Measurements from ENCODE around the gene AFF1. TPM values are rescaled to one million over a fixed set of nuclear protein-coding genes. Genes with fewer than 3 reads are reported as not detected.

AFF1 gene
- total RNA-seq, 3 donors from 2014 or later (not counting 1 experiment from before 2014, with no cell fraction given) = 87.9 to 93.4 (median 91.7) TPM

DNA sequence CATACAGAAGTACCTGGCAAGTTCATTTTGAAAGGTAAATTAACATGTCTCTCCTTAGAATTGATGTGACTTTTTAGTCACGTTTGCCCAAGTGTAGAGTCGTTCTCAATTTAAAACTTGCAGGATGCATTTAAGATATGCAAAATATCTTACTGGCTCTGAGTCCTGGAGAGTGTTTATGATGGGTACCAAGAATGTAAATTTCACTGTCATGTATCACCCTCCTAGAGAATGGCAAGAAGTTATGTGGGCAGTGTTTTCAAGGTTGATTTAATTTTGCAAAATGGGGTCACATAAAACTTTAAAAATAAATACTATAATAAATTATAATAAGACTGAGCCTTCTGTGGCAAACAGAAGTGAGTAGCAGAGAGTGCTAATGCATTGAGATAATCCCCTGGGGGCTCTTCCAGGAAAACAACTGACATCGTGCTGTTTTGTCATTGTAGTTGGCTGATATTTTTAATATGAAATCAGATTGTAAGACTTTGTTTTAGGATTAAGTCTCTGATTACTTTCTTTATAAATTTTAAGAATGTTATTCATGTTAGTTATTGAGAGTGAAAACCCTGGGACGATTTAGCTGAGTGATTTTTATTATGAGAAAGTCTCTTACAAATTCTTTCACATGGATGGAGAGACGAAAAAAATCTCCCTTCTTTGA lies 103.0 kb downstream of the AFF1 start:
- no peaks in the 10 kb centered on the region for H3K9me3 Mint-ChIP-seq
- no peaks in the 10 kb centered on the region for H3K9me3 ChIP-seq (ENCODE audit: control insufficient read depth, insufficient read depth, low read length)
- TF ChIP-seq, protein P1, sequence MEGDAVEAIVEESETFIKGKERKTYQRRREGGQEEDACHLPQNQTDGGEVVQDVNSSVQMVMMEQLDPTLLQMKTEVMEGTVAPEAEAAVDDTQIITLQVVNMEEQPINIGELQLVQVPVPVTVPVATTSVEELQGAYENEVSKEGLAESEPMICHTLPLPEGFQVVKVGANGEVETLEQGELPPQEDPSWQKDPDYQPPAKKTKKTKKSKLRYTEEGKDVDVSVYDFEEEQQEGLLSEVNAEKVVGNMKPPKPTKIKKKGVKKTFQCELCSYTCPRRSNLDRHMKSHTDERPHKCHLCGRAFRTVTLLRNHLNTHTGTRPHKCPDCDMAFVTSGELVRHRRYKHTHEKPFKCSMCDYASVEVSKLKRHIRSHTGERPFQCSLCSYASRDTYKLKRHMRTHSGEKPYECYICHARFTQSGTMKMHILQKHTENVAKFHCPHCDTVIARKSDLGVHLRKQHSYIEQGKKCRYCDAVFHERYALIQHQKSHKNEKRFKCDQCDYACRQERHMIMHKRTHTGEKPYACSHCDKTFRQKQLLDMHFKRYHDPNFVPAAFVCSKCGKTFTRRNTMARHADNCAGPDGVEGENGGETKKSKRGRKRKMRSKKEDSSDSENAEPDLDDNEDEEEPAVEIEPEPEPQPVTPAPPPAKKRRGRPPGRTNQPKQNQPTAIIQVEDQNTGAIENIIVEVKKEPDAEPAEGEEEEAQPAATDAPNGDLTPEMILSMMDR (IDR thresholded peaks at IDR 0.05) = no peak
- H3K36me3 Mint-ChIP-seq = no peaks in the 10 kb centered on the region
- no peak overlapping the region for H3K4me3 Mint-ChIP-seq
- no peak overlapping the region for H3K4me3 ChIP-seq (ENCODE audit: low read length)
- peaks cover 59 to 67% of the 10 kb centered on the region in 2 donors for H3K4me1 Mint-ChIP-seq
- no peaks in the 10 kb centered on the region for H3K27me3 Mint-ChIP-seq (ENCODE audit: low read depth in 2 of 2)
- no peak for ATAC-seq
- H3K4me1 ChIP-seq (ENCODE audit: control insufficient read depth, insufficient read depth, low read length) = peaks cover 16% of the 10 kb centered on the region
- H3K36me3 ChIP-seq (ENCODE audit: control insufficient read depth, insufficient read depth, low read length) = no peaks in the 10 kb centered on the region
- WGBS (ENCODE audit: insufficient coverage) = 51% methylated on average over 3 of the region's 5 CpGs
- no peak overlapping the region for H3K27ac ChIP-seq (ENCODE audit: low read length)
- intact Hi-C loops (cut with micrococcal nuclease) = no loop called here
- H3K27ac Mint-ChIP-seq = peak overlapping the region; percentile 30 to 69
- no peaks in the 10 kb centered on the region for H3K27me3 ChIP-seq (ENCODE audit: control insufficient read depth, insufficient read depth, low read length)
- no peak for DNase-seq

DNA sequence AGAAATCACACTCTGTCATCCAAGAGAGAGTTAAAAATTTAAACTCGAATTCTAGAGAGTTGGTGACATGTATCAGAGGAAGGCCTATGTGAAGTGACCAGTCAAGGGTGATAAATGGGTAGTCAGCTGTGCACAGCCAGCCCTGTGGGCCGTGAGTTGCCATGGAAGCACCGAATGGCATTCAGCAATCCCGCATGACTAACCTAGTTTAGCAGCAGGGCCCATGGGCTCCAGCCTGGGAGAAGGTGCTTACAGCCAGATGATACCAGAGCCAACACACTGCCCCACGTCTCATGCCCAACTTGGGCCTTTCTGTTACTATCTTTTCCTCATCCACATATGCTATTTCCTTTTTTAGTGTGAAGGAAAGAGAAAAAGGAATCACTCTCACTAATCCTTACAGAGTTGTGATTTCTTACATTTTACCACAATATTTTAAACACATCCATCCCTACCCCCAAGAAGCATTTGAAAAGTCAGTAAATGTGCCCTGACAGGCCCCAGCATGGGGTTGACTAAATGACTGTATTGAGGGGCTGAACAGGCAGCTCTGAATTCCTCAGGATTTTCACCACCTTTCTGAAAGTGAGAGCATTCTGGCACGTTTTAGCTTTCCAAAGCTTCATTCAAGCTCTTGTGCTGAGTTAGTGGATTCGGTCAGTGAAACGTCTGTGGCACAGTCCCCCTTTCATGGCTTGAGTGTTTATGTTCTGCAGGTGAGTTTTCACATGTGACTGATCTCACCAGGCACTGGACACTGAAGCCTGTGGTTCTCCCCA lies 104.2 kb downstream of the AFF1 start:
- 71% methylated on average over 8 of the region's 8 CpGs for WGBS (ENCODE audit: insufficient coverage)
- Histone ChIP-seq H3K4me3 (ENCODE audit: low read length) (no peak overlapping the region), H3K36me3 (ENCODE audit: control insufficient read depth, insufficient read depth, low read length) (no peaks in the 10 kb centered on the region), H3K9me3 (ENCODE audit: control insufficient read depth, insufficient read depth, low read length) (no peaks in the 10 kb centered on the region), H3K4me1 (ENCODE audit: control insufficient read depth, insufficient read depth, low read length) (peaks cover 21% of the 10 kb centered on the region), H3K27ac (ENCODE audit: low read length) (no peak overlapping the region), H3K27me3 (ENCODE audit: control insufficient read depth, insufficient read depth, low read length) (no peaks in the 10 kb centered on the region)
- DNase-seq (no peak), ATAC-seq (no peak)
- Mint-ChIP-seq H3K27me3 (ENCODE audit: low read depth in 2 of 2) (no peaks in the 10 kb centered on the region), H3K4me3 (no peak overlapping the region), H3K9me3 (no peaks in the 10 kb centered on the region), H3K27ac (peak overlapping the region; percentile 30 to 59), H3K36me3 (no peaks in the 10 kb centered on the region), H3K4me1 (peaks cover 69 to 76% of the 10 kb centered on the region in 2 donors)
- TF ChIP-seq, protein P1 (IDR thresholded peaks at IDR 0.05) = no peak
- intact Hi-C loops (cut with micrococcal nuclease) = no loop called here

DNA sequence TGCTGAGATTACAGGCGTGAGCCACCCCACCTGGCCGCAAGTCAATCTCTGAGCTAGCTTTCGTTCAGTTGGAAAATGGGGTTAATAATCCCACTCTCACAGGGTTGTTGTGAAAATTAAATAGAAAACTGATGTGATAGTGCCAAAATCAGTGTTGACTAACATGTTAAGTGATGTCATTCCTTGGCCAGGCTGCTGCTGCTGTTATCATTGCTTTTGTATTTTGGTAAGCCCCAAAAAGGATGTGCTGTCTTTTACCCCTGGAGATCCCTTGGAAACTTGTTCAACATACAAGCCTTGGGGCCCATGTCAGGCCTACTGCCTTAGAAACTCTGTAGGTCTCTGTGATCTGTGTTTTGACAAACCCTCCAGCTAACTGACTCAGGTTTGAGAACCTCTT lies 106.3 kb downstream of the AFF1 start:
- peaks cover 23% of the 10 kb centered on the region for H3K4me1 ChIP-seq (ENCODE audit: control insufficient read depth, insufficient read depth, low read length)
- no peak for DNase-seq
- Mint-ChIP-seq H3K27ac (peak overlapping the region; percentile 64 to 68), H3K4me1 (peaks cover 59 to 61% of the 10 kb centered on the region in 2 donors), H3K36me3 (no peaks in the 10 kb centered on the region), H3K4me3 (peak overlapping the region; percentile 59), H3K9me3 (no peaks in the 10 kb centered on the region), H3K27me3 (ENCODE audit: low read depth in 2 of 2) (no peaks in the 10 kb centered on the region)
- H3K9me3 ChIP-seq (ENCODE audit: control insufficient read depth, insufficient read depth, low read length) = no peaks in the 10 kb centered on the region
- intact Hi-C loops (cut with micrococcal nuclease) = no loop called here
- peaks cover under 1% of the 10 kb centered on the region for H3K36me3 ChIP-seq (ENCODE audit: control insufficient read depth, insufficient read depth, low read length)
- ATAC-seq = peak in 1 of 3 donors; percentile 26
- H3K4me3 ChIP-seq (ENCODE audit: low read length) = no peak overlapping the region
- WGBS (ENCODE audit: insufficient coverage) = 100% methylated on average over 3 of the region's 3 CpGs
- no peak overlapping the region for H3K27ac ChIP-seq (ENCODE audit: low read length)
- no peaks in the 10 kb centered on the region for H3K27me3 ChIP-seq (ENCODE audit: control insufficient read depth, insufficient read depth, low read length)
- TF ChIP-seq, protein P1 (IDR thresholded peaks at IDR 0.05) = no peak

All from natural killer cell (primary cell).